Small intestine (tissue), 7 donors: ENCODE results near the gene SLC7A10. TPM values are rescaled to one million over a fixed set of nuclear protein-coding genes. Genes with fewer than 3 reads are reported as not detected.

Source experiments
- DNase-seq, 2 donors: peaks; one replicate each; pipeline versions ENCODE4 v3.0.0 to v3.0.0-alpha.2; 2013
- FAIRE-seq: peaks from 2 replicates; lab custom pipeline; 2012; peaks lifted over from hg19 to GRCh38; lab: Jason Lieb, UNC
- H3K27ac ChIP-seq, 3 donors: one replicate each; pipeline ENCODE4 v1.5.1; 2013; ENCODE audit warnings: low read length in 2 of 3, mild to moderate bottlenecking in 2 of 3, control low read depth in 1 of 3, inconsistent platforms in 1 of 3, low read depth in 1 of 3, moderate library complexity in 1 of 3
- H3K27me3 ChIP-seq, 3 donors: one replicate each; pipeline ENCODE4 v1.6.1; 2013; ENCODE audit warnings: low read length in 3 of 3, inconsistent platforms in 1 of 3; ENCODE audit not compliant: control insufficient read depth in 3 of 3, insufficient read depth in 3 of 3
- H3K36me3 ChIP-seq, 3 donors: one replicate each; pipeline ENCODE4 v1.6.1; 2013; ENCODE audit warnings: low read length in 3 of 3, inconsistent platforms in 1 of 3, low read depth in 1 of 3, mild to moderate bottlenecking in 1 of 3, moderate library complexity in 1 of 3; ENCODE audit not compliant: control insufficient read depth in 3 of 3, insufficient read depth in 2 of 3
- H3K4me1 ChIP-seq, 3 donors: one replicate each; pipeline ENCODE4 v1.6.1; 2013; ENCODE audit warnings: low read length in 2 of 3, inconsistent platforms in 1 of 3, low read depth in 1 of 3, mild to moderate bottlenecking in 1 of 3, moderate library complexity in 1 of 3; ENCODE audit not compliant: control insufficient read depth in 3 of 3, insufficient read depth in 2 of 3
- H3K4me3 ChIP-seq, 3 donors: one replicate each; pipeline ENCODE4 v1.5.1; 2013; ENCODE audit warnings: low read length in 3 of 3, control low read depth in 1 of 3, inconsistent platforms in 1 of 3, low read depth in 1 of 3, mild to moderate bottlenecking in 1 of 3, moderate library complexity in 1 of 3
- H3K9me3 ChIP-seq, 2 donors: one replicate each; pipeline ENCODE4 v1.6.1; 2013; ENCODE audit warnings: low read depth in 1 of 2, low read length in 1 of 2; ENCODE audit not compliant: control insufficient read depth in 2 of 2, insufficient read depth in 1 of 2
- WGBS, 3 donors: extraction: QIAGEN DNeasy Blood & Tissue Kit; methylation state at CpG; one replicate each; pipeline ENCODE4 v1.1.7; 2013; 5-methylcytosine and 5-hydroxymethylcytosine counted together
- polyA plus RNA-seq, 4 donors: library from polyadenylated mRNA; stranded (reverse) in 3 of 4; unstranded in 1 of 4; fragments of 200-250 nt in 3 of 4; fragments of 120-200 nt in 1 of 4; gene quantifications; one replicate each; pipeline versions ENCODE4 v1.2.1 to v1.2.3, GENCODE V29; 2013
- donor health status: healthy with polysubstance abuse.
- donor health status: control.
- donor health status: control.
- donor health status: Bipolar disorder and iron deficiency.
- donor health status: healthy.

Gene SLC7A10
- polyA plus RNA-seq, 4 donors: 1.4 to 16.0 TPM; not detected in 2

DNA sequence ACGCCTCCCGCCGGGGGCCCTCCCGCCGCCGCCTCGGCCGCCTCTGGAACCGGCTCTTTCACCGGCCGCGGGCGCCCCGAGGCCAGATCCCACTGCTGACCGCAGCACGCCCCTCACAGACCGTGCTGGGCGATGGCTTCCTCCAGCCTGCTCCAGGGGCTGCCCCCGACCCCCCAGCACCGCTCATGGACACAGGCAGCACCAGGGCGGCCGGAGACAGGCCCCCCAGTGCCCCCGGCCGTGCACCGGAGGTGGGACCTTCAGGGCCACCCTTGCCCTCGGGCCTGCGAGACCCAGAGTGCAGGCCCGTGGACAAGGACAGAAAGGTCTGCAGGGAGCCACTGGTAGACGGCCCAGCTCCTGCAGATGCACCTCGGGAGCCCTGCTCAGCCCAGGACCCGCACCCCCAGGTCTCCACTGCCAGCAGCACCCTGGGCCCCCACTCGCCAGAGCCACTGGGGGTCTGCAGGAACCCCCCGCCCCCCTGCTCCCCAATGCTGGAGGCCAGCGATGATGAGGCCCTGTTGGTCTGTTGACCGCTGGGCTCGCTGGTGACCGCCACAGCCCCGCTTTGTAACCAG is 18.5 kb downstream of the SLC7A10 start:
- no peak for DNase-seq
- H3K27me3 ChIP-seq: no peaks in the 10 kb centered on the region
- no peak overlapping the region for H3K27ac ChIP-seq
- no peaks in the 10 kb centered on the region for H3K4me1 ChIP-seq
- H3K4me3 ChIP-seq: no peak overlapping the region
- 90 to 91% (median 90%) methylated on average over 36 to 38 of the region's 38 CpGs for WGBS, 3 donors
- peaks cover 0 to 80% (median 0%) of the 10 kb centered on the region in 3 donors for H3K36me3 ChIP-seq
- no peak for FAIRE-seq
- no peaks in the 10 kb centered on the region for H3K9me3 ChIP-seq

DNA sequence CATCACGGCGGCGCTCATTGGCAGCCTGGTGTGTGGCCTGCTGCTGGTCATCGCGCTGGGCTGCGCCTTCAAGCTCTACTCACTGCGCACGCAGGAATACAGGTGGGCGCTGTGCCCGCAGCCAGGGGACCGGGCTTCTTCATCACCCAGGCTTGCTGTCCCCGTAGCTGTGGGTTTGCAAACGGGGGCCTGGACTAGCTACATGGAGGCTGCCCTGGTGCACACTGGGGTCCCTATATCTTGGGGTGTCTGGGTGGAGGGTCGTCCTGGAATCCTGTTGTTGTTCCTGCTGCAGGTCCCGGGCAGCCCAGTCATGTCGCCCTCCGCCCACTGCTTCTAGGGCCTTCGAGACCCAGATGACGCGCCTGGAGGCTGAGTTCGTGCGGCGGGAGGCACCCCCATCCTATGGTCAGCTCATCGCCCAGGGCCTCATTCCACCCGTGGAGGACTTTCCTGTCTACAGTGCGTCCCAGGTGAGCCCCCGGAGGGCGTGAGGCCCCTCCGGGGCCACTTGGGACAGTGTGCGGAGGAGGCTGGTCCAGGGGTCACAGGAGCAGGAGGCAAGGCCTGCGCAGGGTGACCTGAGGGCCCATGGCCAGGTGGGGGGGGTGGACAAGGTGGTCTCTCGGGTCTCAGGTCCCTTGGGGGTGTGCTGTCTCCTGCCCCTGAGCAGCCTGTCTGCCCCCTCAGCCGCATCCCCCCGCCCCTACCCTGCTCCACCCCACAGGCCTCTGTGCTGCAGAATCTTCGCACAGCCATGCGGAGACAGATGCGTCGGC is 19.2 kb downstream of the SLC7A10 start:
- no peak overlapping the region for H3K27ac ChIP-seq
- DNase-seq (no peak), FAIRE-seq (no peak)
- H3K36me3 ChIP-seq: peaks cover 0 to 87% (median 0%) of the 10 kb centered on the region in 3 donors
- H3K4me1 ChIP-seq: no peaks in the 10 kb centered on the region
- no peak overlapping the region for H3K4me3 ChIP-seq
- WGBS, 3 donors: 93 to 94% (median 93%) methylated on average over 33 to 38 of the region's 38 CpGs
- no peaks in the 10 kb centered on the region for H3K9me3 ChIP-seq
- H3K27me3 ChIP-seq: no peaks in the 10 kb centered on the region

DNA sequence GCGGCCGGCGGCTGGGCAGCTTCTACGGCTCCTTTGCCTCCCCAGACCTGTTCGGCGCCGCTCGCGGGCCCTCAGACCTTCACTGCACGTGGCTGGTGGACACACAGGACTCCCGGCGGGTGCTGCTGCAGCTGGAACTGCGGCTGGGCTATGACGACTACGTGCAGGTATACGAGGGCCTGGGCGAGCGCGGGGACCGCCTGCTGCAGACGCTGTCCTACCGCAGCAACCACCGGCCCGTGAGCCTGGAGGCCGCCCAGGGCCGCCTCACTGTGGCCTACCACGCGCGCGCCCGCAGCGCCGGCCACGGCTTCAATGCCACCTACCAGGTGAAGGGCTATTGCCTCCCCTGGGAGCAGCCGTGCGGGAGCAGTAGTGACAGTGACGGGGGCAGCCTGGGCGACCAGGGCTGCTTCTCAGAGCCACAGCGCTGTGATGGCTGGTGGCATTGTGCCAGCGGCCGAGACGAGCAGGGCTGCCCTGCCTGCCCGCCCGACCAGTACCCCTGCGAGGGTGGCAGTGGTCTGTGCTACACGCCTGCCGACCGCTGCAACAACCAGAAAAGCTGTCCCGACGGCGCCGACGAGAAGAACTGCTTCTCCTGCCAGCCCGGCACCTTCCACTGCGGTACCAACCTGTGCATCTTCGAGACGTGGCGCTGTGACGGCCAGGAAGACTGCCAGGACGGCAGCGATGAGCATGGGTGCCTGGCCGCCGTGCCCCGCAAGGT is 20.0 kb downstream of the SLC7A10 start:
- no peak for FAIRE-seq
- Histone ChIP-seq H3K4me3 (no peak overlapping the region), H3K36me3 (peaks cover 0 to 89% (median 0%) of the 10 kb centered on the region in 3 donors)

DNA sequence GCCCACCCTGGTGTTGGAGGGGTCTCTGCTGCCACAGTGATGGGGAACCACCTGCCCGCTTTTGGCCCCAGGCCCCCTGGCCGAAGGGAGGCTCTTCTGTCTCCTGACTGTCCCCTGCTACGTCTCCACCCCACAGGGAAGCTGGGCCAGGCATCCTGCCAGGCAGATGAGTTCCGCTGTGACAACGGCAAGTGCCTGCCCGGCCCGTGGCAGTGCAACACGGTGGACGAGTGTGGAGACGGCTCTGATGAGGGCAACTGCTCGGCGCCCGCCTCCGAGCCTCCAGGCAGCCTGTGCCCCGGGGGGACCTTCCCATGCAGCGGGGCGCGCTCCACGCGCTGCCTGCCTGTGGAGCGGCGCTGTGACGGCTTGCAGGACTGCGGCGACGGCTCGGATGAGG is 20.5 kb downstream of the SLC7A10 start:
- H3K36me3 ChIP-seq: peaks cover 0 to 89% (median 0%) of the 10 kb centered on the region in 3 donors
- H3K27me3 ChIP-seq: no peaks in the 10 kb centered on the region
- WGBS, 3 donors: 93 to 96% (median 94%) methylated on average over 24 to 27 of the region's 27 CpGs
- no peaks in the 10 kb centered on the region for H3K4me1 ChIP-seq
- no peak overlapping the region for H3K4me3 ChIP-seq
- H3K9me3 ChIP-seq: no peaks in the 10 kb centered on the region
- DNase-seq (no peak), FAIRE-seq (no peak)
- no peak overlapping the region for H3K27ac ChIP-seq

More for the DNA sequence above, 20.0 kb downstream of the SLC7A10 start:
- H3K27ac ChIP-seq: no peak overlapping the region
- no peaks in the 10 kb centered on the region for H3K4me1 ChIP-seq
- no peaks in the 10 kb centered on the region for H3K9me3 ChIP-seq
- no peak for DNase-seq
- no peaks in the 10 kb centered on the region for H3K27me3 ChIP-seq
- WGBS, 3 donors: 94 to 95% (median 94%) methylated on average over 53 to 64 of the region's 64 CpGs

DNA sequence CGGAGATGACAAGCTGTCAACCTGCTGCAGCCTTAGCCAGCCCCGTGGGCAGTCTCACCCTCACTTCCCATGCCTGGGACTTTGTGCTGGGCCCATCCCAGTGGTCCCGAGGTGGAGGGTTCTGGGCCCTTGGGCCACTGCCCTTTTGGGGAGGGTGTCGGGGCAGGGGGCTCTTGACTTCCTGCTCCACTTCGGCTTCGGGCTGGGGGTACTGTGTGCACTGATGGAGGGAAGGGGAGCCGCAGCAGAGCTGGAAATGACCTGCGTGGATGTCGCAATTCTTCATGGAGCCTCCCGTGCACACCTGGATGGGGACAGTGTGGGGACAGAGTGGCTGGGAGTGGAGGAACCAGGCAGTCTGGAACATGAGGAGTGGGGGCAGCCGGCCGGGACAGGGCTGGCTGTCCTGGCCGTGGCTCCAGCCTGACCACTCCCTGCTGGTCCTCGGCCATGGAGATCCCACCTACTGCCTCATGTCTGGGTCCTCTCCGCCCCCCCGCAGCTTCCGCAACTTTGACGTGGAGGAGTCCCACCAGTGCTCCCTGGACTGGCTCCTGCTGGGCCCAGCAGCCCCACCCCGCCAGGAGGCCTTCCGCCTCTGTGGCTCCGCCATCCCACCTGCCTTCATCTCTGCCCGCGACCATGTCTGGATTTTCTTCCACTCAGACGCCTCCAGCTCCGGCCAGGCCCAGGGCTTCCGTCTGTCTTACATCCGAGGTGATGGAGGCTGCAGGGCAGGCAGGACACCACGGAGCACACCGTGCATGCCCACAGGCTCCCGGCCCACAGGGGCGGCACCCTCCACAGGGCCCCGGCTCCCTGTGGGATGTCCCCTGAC is 21.3 kb downstream of the SLC7A10 start:
- H3K9me3 ChIP-seq: no peaks in the 10 kb centered on the region
- 86 to 91% (median 90%) methylated on average over 29 to 32 of the region's 32 CpGs for WGBS, 3 donors
- H3K4me3 ChIP-seq: no peak overlapping the region
- H3K36me3 ChIP-seq: peaks cover 0 to 90% (median 0%) of the 10 kb centered on the region in 3 donors
- no peaks in the 10 kb centered on the region for H3K4me1 ChIP-seq
- H3K27ac ChIP-seq: no peak overlapping the region
- FAIRE-seq (no peak), DNase-seq (no peak)
- H3K27me3 ChIP-seq: no peaks in the 10 kb centered on the region

DNA sequence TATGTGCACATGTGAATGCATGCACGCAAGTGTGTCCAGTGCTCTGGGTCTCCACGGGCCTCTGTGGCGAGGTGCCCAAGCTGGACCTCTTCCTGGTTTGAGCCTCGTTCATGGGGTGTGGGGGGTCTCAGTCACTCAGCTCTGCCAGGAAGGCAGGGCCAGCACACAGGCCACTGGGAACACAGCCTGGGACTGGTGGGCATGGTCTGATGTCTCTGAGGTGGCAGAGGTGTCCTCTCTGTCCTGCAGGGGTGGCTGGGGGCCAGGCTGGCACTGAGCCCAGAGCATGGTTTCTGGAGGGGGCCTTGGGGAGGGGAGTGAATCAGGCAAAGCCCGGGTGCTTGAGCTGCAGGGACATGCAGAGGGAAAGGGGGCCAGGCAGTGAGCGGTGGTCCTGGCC is 22.1 kb downstream of the SLC7A10 start:
- peaks cover 0 to 93% (median 0%) of the 10 kb centered on the region in 3 donors for H3K36me3 ChIP-seq
- H3K4me3 ChIP-seq: no peak overlapping the region
- H3K9me3 ChIP-seq: no peaks in the 10 kb centered on the region
- no peak for DNase-seq
- no peak overlapping the region for H3K27ac ChIP-seq
- no peaks in the 10 kb centered on the region for H3K27me3 ChIP-seq
- no peaks in the 10 kb centered on the region for H3K4me1 ChIP-seq
- no peak for FAIRE-seq
- whole genome bisulfite sequencing, 3 donors: 81 to 87% (median 85%) methylated on average over 6 of the region's 6 CpGs

DNA sequence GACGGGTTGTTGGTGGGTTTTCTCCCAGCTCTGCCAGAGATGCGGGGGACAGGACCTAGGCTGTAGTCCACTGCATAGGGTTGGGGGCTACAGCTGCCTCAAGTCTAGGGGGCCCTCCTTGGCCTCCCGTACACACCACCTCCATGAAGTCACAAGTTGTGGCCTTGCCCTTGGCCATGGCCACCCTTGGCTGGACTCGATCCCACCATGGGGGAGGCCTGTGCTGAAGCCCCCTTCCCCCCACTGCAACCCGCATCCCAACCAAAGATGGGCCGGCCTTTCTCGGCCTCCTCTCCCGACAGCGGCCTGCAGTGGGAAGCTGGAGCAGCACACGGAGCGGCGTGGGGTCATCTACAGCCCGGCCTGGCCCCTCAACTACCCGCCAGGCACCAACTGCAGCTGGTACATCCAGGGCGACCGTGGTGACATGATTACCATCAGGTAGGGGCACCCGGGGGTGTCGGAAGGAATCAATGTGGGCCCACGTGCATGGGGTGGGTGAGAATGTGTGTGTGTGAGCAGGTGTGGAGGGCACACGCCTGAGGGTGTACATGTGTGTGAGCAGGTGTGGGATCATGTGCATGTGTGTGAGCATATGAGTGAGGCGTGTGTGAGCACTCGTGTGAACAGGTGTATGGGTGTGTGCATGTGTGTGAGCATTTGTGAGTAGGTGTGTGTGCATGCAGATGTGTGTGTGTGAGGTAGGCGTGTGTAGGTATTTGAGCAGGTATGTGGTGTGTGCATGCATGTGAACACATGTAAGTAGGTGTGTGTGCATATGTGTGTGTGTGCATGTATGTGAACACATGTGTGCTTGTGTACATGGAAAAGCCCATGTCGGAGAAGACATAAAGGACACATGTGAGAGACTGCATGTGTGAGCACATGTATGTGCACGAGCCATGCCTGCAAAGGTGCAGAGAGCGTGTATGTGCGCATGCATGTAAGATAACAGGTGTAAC is 22.8 kb downstream of the SLC7A10 start:
- Histone ChIP-seq H3K36me3 (peaks cover 0 to 93% (median 0%) of the 10 kb centered on the region in 3 donors), H3K4me1 (no peaks in the 10 kb centered on the region), H3K9me3 (no peaks in the 10 kb centered on the region), H3K4me3 (no peak overlapping the region), H3K27ac (no peak overlapping the region), H3K27me3 (no peaks in the 10 kb centered on the region)
- 89 to 91% (median 90%) methylated on average over 27 of the region's 27 CpGs for WGBS, 3 donors
- FAIRE-seq (no peak), DNase-seq (no peak)
